ENCODE measurements around the gene DTYMK.

DNA sequence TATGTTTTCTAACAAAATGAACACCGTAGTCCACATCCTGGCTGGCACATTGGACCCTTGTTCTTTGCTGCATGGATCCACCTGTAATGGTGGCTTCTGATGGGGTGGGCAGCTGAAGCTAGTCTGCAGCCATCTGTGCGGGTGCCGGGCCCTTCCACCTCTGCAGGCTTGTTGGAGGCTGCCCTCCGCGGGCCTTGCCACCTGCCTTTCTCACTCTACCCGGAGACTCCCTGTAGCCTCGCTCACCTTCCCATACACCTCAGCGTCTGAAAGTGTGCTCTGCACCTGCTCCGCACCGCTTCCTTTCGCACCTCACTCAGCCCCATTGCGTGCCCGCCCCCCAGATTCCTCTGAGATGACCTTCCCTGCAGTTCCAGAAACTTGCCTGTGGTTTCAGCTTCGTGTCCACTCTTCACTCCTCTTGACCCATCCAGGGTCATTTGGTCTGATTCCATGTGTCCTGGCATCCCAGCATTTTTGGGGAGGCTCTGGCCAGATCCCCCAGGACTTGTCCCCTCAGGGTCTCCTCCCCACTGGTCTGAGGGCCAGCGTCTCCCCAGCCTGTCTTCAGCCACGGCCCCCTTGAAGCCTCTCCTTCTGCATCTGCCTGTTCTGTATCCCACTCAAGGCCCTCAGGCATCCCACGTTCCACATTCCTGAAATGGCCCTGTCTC is 31.0 kb downstream of the DTYMK start:
- TF ChIP-seq, protein P1, sequence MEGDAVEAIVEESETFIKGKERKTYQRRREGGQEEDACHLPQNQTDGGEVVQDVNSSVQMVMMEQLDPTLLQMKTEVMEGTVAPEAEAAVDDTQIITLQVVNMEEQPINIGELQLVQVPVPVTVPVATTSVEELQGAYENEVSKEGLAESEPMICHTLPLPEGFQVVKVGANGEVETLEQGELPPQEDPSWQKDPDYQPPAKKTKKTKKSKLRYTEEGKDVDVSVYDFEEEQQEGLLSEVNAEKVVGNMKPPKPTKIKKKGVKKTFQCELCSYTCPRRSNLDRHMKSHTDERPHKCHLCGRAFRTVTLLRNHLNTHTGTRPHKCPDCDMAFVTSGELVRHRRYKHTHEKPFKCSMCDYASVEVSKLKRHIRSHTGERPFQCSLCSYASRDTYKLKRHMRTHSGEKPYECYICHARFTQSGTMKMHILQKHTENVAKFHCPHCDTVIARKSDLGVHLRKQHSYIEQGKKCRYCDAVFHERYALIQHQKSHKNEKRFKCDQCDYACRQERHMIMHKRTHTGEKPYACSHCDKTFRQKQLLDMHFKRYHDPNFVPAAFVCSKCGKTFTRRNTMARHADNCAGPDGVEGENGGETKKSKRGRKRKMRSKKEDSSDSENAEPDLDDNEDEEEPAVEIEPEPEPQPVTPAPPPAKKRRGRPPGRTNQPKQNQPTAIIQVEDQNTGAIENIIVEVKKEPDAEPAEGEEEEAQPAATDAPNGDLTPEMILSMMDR (IDR thresholded peaks at IDR 0.05; ENCODE audit: extremely low read depth in 1 of 2, insufficient read depth in 1 of 2, low read depth in 1 of 2, low read length in 2 of 2) = no peak
- TF ChIP-seq POLR2A (IDR thresholded peaks at IDR 0.05; ENCODE audit: low read depth, low read length) = no peak
- no peak for TF ChIP-seq EZH2 (IDR thresholded peaks at IDR 0.05; ENCODE audit: borderline replicate concordance, low read depth, low read length, severe bottlenecking)
- TF ChIP-seq JUN (IDR thresholded peaks at IDR 0.05; ENCODE audit: borderline replicate concordance, insufficient read depth, insufficient read length, low read depth) = no peak
- TF ChIP-seq MYC (IDR thresholded peaks at IDR 0.05; ENCODE audit: low read depth, low read length) = no peak
